ENCODE measurements around the gene HLX.

HLX gene

DNA sequence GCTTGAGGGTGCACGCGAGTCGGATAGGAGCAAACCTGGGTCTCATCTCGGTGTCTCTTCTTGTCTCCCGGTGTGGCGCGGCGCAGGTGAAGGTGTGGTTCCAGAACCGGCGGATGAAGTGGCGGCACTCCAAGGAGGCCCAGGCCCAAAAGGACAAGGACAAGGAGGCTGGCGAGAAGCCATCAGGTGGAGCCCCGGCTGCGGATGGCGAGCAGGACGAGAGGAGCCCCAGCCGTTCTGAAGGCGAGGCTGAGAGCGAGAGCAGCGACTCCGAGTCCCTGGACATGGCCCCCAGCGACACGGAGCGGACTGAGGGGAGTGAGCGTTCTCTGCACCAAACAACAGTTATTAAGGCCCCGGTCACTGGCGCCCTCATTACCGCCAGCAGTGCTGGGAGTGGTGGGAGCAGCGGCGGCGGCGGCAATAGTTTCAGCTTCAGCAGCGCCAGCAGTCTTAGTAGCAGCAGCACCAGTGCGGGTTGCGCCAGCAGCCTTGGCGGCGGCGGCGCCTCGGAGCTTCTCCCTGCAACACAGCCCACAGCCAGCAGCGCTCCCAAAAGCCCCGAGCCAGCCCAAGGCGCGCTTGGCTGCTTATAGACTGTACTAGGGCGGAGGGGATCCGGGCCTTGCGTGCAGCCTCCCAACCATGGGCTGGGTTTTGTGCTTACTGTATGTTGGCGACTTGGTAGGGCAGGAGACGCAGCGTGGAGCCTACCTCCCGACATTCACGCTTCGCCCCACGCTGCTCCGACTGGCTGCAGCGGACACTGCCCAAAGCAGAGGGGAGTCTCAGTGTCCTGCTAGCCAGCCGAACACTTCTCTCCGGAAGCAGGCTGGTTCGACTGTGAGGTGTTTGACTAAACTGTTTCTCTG, 5.1 kb downstream of the HLX start:
- DNase-seq: no peak

DNA sequence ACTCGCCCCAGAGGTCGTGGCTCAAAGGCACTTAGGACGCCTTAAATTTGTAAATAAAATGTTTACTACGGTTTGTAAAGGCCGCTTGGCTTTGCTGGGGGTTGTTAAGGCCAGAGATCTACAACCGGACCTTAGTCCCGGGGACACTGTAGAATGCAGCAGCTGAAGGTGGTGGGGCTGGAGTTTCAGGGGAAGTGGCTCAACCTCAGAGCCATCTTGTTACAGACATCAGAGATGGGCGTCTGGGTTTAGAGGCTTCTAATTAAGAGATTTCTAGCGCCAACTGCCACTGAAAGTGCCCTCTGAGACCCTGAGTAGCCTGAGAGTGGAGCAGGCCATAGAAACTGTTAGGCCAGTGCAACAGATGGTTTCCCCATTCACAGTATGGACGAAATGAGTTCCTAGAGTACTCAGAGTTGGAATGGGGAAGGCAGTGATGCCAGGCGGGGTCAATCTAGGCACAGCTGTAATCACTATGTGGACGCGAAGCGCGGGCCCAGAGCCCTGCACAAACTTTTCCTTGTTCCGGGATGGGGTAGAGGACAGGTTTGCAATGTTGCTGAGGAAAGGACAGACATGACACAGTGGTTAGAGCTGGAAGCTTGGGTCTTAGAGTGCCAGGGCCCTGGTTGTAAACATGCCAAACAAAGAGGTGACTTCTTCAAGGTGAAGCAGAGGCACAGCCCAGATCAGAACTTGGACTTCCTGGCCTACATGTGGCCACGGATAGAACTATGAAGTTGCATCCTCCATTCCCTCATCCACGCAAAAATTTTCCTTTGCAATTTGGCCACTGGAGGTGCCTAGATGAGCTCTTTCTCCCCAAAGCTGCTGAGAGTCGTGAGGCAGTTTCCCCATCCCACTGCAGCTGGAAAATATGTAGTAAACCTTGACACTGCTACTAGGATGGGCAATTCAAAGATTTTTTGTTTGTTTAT, 6.0 kb downstream of the HLX start:
- DNase-seq: no peak

DNA sequence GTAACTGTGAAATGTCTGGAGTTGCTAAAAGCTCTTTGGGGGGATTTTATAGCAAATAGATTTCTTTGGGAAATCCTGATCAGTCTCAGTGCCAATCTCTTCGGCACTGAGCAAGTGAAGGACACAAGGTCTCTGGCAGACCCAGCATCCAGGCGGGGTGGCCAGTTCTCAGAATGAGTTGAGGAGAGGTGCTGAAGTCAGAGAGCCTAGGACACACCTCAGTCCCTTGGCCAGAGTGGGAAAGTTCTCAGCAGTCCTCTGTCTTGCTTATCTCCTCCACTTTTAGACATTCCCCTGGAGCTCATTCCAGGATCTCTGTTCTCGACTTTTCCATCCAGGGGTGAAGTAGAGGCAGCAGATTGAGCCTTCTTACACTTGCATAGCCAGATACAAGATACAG, 6.7 kb downstream of the HLX start:
- DNase-seq: no peak

DNA sequence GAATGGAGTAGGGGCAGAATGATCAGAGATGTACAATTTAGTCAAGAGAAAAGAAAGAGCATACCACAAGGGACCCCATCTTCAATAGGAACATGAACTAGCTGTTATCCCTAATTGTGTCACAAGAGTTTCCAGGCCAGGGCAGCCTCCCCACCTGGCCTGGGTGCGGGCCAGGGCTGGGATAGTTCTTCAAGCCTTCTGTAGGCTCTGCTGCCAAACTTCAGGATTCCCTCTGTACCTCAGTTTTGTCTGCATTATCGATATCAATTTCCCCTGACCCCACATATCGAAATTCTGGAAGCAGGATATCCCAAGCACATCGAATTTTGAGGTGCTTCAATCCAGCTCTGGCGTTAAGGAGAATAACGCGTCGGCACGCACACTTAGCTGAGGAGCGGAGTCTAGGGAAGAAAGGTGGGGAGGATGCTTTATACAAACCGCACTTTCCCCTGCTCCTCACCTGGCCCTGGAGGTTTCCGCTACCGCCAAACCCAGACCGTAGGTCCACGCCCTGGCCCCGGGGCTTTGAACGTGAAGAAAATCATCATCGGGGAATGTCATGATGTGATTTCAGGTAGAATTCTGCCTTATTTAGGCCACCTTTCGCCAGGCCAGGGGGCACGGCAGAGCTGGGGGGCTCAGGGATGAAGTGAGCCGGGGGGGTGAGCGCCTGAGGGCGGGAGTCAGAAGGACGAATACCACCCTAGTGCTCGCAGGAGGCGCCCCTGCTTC, 7.4 kb downstream of the HLX start:
- DNase-seq: no peak

DNA sequence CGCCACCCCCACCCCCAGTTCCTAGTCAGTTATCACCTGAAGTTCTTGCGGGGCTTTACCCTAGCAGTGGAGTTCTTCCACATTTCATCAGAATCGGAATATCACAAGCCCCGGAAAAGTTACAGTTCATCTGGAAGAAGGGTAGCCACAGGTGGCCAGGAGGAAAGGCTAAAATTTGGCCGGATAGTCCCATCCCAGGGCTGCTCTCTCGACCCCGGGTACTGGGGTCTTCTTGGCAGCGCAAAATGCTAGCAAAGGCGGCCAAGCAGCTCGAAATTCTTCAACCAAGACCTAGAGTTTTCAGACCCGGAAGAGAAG, 7.9 kb downstream of the HLX start:
- DNase-seq: no peak

DNA sequence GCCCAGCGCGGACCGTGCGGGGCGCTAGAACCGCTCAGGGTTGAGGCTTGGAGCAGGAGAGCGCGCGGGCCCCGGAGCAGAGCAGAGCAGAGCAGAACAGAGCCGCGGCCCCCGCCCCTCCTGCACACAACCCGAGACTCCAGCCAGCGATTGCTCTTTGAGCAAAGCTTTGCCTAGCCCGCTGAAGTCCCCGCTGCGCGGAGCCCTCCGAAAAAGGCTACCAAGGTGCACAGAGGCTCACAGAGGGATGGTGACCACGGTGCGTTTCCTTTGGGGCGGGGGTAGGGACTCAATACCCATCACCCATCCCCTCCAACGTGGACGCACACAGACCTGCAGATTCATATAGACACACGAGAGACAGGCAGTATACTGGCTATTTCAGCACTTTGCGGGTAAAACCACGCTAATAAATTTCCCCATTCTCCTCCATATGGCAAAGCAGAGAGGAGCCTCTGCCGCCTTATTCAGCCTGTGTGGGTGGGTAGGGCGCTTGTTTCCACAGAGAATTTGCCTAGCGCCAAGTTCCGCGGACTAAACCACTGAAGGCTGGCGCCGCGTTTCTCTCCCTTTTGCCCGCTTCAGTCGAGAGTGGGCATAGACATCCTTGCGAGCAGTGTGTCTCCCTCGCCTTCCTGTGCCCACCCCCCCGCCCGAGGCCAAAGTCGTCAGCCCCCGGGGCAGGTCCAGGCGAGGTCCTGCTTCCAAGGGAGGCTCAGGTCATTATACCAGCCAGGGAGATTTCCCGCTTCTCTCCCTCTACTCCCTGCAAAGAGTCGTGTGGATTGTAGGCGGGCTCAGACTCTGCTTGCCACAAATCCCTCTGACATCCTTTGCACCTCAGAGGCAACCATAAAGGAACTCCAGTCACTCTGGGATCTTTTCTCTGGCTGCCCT, 8.5 kb downstream of the HLX start:
- no peak for DNase-seq

DNA sequence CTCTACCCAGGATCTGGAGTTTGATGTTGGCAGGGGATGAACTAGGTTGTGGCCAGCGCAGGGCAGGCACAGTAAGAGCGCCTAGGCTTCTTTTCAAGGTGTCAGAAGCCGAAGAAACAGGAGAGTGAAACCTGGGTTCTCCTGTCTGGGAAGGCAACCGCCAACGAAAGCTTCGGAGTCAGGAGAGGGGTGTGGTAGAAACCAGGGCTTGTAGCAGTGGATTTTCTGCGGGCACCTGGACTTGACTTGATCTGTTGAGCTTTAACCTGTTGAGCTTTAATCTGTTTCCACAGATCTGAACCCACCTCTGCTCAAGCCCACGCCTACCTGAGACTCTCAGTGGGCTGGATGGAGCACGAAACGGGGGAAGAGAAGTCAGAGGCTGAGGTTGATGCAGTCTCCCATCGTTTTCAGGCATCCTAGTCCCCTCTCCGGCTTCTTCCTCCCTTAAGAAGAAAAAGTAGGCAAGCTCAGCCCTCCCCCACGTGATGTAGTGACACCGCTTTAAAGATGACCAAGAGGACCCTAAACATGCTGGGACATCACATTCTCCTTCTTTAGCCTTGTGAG, 9.3 kb downstream of the HLX start:
- no peak for DNase-seq

DNA sequence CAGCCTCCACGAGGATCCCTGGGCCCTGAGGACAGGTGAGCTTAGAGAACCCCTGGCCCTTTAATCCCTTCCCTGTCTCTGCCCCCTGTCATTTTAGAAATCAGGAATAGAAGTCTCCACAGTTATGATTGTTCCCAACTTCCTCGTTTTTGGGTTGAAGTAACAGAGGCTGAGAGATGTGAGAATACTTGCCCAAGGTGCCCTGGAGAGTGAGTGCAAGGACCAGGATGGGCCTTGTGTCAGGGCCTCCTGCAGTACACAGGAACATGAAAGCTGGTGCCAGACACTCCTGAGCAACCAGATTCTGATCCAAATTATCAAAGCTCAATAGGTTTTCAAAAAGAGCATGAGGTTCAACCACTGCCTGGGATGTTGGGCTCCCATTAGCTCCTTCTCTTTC, 10.1 kb downstream of the HLX start:
- DNase-seq: no peak

DNA sequence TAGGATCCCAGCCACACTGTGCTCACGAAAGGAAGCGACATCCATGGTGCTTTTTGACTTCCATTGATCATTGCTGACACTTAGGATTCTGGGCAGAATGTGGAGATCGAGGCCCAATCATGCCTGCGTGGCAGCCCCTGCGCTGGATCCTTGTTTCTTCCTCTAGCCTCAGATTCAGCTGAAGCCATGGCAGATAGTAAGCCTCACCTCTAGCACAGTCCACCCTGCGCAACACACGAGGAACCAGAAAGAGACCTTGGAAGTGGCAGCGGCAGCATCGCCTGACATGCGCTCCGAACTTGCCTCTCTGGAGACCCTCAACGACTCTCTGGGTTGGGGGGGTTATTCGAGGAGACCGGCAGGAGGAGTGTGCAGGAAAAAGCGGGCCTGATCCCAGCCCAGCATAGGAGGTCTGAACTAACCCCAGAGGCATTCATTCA, 10.6 kb downstream of the HLX start:
- no peak for DNase-seq

DNA sequence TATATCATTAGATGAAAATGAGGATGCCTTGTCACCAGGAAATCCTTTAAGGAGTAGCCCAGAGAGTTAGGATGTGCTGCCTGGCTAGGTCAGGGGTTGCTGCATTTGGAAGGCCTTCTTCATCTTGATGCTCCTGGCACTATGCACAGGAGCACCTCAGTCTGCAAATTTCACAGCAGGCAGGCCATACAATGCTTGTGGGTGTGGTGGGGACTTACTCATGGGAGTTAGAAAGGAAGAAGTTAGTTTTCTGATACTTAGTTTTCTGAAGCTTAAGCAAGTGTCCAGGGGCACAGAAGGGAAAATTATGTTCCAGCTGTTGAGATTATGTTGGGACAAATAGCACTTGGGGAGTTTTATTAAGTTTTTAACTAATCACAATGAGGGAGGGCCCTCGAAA, 11.4 kb downstream of the HLX start:
- DNase-seq: no peak

DNA sequence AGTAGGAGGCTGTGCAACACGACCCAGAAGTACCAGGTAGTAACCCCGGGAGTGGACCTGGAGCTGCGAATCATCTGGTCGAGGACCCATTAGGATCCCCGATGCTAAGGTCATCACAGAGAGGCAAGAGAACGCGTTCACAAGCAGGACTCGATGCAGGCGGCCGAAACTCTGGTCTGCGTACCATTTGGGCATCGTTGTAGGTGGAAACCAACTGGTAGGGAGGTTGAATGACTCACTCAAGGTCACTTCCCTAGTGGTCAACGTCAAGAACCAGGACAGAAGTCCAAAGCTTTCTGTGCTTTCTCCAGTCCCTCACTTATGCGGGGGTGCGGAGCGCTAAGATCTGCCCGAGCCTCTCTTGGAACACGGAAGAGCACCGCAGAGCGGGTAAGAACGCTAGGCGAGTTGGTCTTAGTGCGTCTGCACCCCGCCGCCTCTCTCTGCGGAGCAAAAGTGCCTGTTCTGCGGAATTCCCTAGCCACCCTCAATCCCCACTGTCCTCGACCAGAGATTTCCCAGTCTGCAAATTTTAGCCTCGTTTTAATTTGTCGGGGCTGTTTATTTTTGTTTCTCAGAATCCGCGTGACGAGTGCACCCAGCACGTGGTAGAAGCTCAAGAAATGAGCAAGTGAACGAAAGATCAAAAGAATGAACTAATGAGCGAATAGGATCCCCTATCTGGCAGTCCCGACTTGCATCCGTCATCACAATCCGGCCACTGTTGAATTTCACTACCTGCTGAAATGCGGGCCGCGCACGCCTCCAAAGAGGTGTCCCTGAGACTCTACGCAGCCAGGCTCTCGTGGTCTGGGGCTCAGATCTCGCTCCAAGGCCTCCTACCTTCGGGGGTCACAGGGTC, 12.2 kb downstream of the HLX start:
- DNase-seq: no peak

DNA sequence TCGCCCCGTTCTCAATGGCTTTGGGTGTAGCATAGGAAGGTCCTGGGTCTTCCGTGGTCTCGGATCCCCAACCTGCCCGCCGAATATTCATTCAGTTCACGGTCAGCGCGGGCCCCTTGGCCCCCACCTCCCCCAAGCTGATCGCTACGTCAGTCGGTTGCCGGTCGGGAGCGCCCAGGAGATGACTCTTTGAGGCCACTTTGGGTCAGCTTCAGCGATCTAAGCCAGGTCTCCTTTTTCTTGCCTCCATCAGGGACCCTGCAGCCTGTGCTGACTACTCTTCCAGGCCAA, 12.8 kb downstream of the HLX start:
- DNase-seq: no peak

DNA sequence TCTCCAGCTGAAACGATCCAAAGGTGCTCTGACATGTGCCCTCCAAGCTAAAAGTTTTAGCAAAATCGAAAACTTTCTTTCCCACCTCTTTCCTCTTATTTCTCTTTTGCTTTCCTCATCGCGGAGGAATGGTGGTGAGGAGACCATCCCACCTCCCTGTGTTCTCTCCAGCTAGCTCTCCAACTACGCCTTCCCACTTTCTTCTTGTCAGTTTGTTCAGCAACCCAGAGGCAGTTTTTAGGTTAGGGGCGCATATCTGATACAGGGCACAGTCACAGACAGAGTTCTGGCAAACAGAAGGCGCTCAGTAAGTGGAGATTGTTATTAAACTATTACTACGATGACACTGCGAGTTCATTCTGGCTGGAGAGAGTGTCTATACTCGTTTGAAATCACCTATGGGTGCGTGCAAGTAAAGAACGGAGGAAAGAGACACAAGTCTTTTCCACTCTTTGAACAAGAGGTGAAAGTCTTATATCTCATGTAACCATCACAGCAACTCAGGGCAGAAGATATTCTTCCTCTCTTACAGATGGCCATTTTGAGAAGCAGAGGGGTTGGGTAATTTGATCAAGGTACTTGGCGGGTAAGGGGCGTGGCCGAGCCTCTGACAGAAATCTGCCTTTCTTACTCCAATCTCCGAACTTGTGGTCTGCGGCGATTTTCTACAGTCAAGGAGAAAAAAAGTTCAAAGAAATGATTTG, 13.9 kb downstream of the HLX start:
- DNase-seq: no peak

DNA sequence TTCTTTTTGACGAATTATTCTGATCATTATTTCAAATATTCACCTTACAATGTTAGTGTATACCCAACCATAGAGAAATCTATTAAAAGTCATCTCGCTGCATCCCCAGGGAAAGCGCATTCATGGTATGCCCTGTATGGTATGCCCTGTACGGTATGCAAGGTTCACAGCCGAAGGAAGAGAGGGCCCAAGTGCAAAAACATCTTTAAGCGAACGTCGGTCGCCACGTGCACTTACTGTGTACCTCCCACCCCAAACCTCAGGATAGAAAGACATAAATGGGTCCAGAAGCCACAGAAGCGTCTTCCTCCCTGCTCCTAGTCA, 14.4 kb downstream of the HLX start:
- DNase-seq: no peak

DNA sequence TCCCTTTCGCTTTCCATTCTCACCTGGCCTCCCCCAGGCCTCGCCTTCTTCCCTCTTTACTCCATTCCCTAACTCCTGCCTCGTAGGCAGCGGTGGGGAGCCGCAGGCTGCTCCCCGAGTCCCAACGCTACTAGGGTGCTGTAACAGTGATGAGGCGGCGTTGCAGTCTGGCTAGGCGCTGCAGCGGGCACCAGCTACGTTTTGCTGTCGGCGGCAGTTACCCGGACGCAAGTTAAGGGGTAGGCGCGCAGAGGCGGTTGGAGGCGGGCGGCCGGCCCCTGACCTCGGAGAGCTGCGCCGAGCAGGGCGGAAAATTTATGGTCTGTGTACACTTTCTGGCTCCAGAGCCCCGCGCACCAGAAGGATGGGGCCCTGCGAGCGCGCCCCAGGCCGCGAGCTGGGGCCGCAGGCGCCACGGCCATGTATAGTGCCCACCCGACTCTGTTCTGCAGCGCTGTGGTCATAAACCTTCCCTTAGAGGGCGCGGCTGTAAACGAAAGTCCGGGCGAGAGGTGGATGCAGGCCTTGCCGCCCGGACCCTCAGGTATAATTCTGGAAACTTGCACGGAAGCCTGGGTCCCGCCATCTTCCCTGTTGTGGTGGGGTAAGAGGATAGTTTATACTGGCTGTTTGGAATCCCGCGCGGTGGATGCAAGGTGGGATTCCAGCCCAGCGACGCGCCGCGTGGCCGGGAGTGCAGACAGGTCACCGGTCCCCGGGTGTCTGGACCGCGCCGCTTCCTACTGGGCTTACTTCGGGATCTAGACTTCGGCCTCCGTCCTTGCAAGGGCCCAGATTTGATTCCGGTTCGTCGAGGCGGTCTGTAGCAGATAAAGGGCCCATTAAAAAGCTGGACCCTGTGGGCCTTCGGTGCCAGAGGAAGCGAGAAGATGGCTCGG, 15.0 kb downstream of the HLX start:
- DNase-seq: no peak

DNA sequence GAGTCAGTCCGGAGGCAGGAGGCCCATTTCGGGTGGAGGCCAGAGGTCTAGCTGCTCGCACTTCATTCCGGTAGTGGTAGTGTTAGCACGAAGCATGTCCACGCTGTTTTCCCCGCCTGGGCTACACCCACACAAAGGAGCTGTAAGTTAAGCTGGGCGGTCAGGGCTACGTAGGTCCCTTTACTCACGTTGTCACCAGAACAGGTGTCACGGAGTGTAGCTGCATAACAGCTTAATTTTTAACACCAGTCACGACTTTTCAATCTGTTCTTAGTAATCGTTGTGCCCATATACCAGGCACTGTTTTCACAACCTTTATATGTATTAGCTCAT, 15.6 kb downstream of the HLX start:
- no peak for DNase-seq

DNA sequence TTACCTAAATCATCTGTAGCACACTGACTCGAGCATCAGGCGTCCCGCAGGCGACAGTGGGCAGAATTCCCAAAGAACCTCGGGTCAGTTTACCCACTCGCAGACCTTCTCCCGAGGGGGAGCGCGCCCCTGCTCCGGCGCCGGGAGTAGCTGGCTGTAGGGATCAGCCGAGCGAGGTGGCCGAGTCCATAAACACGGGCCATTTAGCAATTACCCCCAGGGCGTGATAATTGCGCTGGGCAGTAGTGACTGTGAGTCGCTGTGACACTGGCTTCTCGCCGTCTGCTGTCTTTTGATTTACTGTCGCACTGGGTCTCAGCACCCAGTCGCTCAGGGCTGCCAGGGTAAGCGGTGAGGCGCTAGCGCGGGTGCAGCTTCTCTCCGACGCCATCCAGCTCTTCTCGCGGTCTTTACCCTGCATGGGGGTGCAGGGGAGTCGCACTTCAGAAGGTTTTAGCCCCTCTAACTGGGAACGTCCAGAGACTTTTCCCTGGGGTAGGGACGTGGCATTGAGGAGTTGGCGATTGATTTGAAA, 16.2 kb downstream of the HLX start:
- DNase-seq: no peak

DNA sequence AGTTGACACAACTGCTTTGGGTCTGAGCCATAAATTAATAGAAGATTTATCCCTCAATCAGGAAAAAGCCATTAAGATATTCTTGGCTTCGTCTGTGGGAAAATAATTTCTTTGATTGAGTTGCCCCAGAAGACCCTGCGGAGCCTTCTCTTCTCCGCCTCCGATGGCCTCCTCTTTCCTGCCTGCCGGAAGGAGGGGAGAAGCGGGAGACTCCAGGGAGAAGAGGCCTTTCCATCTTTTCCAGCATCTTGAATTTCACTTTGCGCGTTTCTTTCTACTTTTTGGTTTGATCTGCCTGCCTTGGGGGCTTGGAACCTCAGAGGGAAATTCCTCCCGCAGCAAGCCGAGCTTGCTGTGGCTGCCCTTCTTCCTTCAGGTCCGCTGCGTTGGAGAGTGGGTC, 16.8 kb downstream of the HLX start:
- DNase-seq: no peak

DNA sequence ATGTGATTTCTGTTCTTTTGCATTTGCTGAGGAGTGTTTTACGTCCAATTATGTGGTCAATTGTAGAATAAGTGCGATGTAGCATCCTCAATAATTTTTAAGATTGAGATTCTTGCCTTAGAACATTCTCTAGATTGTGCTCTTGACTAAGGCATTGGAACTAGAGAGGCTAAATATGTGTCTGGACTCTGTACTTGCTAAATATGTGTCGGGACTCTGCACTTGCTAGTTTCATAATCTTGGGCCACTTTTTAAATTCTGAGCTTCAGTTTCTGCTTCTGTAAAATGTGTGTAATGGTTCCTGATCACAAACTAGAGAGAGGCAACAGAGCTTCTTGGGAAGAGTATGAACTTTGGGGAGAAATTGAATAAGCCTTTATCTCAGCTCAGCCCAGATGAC, 21.6 kb downstream of the HLX start:
- DNase-seq: no peak

DNA sequence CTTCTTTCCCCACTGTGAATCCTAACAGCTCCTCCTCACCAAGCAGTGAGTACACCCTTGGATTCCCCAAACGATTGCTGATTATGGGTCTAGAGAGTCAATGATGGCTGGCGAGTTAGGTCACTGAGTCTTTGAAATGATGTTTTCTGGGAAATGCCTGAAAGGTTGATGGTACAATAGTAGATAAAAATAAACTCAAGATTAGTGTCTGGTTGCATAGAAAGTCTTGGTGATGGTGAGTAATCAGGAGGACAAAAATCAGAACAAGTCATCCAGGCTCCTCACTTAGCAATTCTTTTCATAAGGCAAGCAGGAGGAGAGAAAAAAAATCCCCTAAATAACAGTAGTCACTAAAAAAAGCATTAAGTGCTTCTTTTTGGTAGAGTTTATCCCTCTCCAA, 22.6 kb downstream of the HLX start:
- DNase-seq: no peak

All from NCI-H2029 (cell line).